PC-9 (cell line): Measurements from ENCODE around the gene ZNF580. TPM values are rescaled to one million over a fixed set of nuclear protein-coding genes. Genes with fewer than 3 reads are reported as not detected.
A peak's percentile ranks its signal among the peaks of the same experiment; 100 is the strongest.

Experiments used
- BruUV-seq: library from RNA; stranded (reverse); fragments of 400-500 nt; replicated peaks from 2 replicates; lab custom pipeline; 2021; lab: Mats Ljungman, UMichigan
- CTCF ChIA-PET: fragments of 300-600 bp; sonication (Branson Sonifier 250); formaldehyde crosslinking; loops from one replicate; lab custom pipeline; 2022; ENCODE audit warnings: antibody characterized with exemption; lab: Charles Lee
- POLR2A ChIA-PET: fragments of 300-600 bp; sonication (Branson Sonifier 250); formaldehyde crosslinking; loops from one replicate; lab custom pipeline; 2022; ENCODE audit warnings: antibody characterized with exemption; ENCODE audit not compliant: unreplicated experiment; lab: Charles Lee
- DNase-seq, 2 experiments: peaks; one replicate each; pipeline versions ENCODE4 v3.0.0 to v3.0.0-alpha.2; 2015 to 2022; ENCODE audit warnings: mixed read lengths in 1 of 2
- H2AFZ ChIP-seq: fragments of 200-600 bp; sonication (generic); 2 replicates; pipeline ENCODE4 v1.8.1; 2017; ENCODE audit warnings: antibody characterized with exemption
- H3F3A ChIP-seq: fragments of 200-600 bp; sonication (generic); 2 replicates; pipeline ENCODE4 v1.8.1; 2017; ENCODE audit warnings: antibody characterized with exemption, mild to moderate bottlenecking, low read depth; ENCODE audit not compliant: insufficient read depth
- H3K27ac ChIP-seq: fragments of 200-600 bp; sonication (generic); 2 replicates; pipeline ENCODE4 v1.6.1; 2016; ENCODE audit warnings: mixed run types
- H3K27me3 ChIP-seq: fragments of 200-600 bp; sonication (generic); 2 replicates; pipeline ENCODE4 v1.6.1; 2016; ENCODE audit warnings: low read depth, mixed run types; ENCODE audit not compliant: insufficient read depth
- H3K36me3 ChIP-seq: fragments of 200-600 bp; sonication (generic); 2 replicates; pipeline ENCODE4 v1.6.1; 2016; ENCODE audit warnings: low read depth, mixed run types
- H3K4me1 ChIP-seq: fragments of 200-600 bp; sonication (generic); replicated peaks from 2 replicates; pipeline ENCODE4 v1.6.1; 2016; ENCODE audit warnings: mixed run types; ENCODE audit not compliant: insufficient read depth
- H3K4me2 ChIP-seq: fragments of 200-600 bp; sonication (generic); 2 replicates; pipeline ENCODE4 v1.6.1; 2017; ENCODE audit warnings: mixed run types
- H3K4me3 ChIP-seq: fragments of 200-600 bp; sonication (generic); 2 replicates; pipeline ENCODE4 v1.6.1; 2016; ENCODE audit warnings: mixed run types
- H3K79me2 ChIP-seq: fragments of 200-600 bp; sonication (generic); 2 replicates; pipeline ENCODE4 v1.6.1; 2017; ENCODE audit warnings: low read depth, mixed run types
- H3K9me2 ChIP-seq: fragments of 200-600 bp; sonication (generic); 2 replicates; pipeline ENCODE4 v1.8.1; 2017; ENCODE audit warnings: mild to moderate bottlenecking; ENCODE audit not compliant: insufficient read depth
- H3K9me3 ChIP-seq: fragments of 200-600 bp; sonication (generic); 2 replicates; pipeline ENCODE4 v1.8.1; 2016; ENCODE audit warnings: low read depth; ENCODE audit not compliant: insufficient read depth
- H4K20me1 ChIP-seq: fragments of 200-600 bp; sonication (generic); 2 replicates; pipeline ENCODE4 v1.8.1; 2017; ENCODE audit not compliant: insufficient read depth
- CTCF ChIP-seq: fragments of 200-600 bp; sonication (generic); conservative IDR thresholded peaks from 2 replicates; pipeline ENCODE4 v1.6.1; 2017; ENCODE audit warnings: mixed run types, antibody characterized with exemption, mild to moderate bottlenecking, moderate library complexity
- EZH2 ChIP-seq: fragments of 200-600 bp; sonication (generic); IDR thresholded peaks from 2 replicates; pipeline ENCODE4 v1.8.0; 2017; ENCODE audit warnings: antibody characterized with exemption, low read depth
- intact Hi-C: fragments of 100-400 bp; cut with micrococcal nuclease; formaldehyde crosslinking; loops from one replicate; pipeline ENCODE4 v1.10.0; 2022; ENCODE audit not compliant: unreplicated experiment
- total RNA-seq: library from RNA; stranded (reverse); gene quantifications from 2 replicates; pipeline ENCODE4 v1.2.3, GENCODE V29; 2021

Gene ZNF580
- total RNA-seq, 1 experiment from 2014 or later: 56.6 TPM

GRCh38 chr19:55593096-55593772 lies 47.6 kb upstream of the ZNF580 start:
- POLR2A ChIA-PET: no interaction called here

GRCh38 chr19:55594996-55595545 lies 45.7 kb upstream of the ZNF580 start:
- CTCF ChIA-PET: no interaction called here
- H3K4me3 ChIP-seq: no peak overlapping the region
- POLR2A ChIA-PET: interaction anchor here (0.6 to 0.7 kb wide), 3 partner anchors 8 to 532 kb away, joined by 3 to 5 read pairs (median 4); partner anchors contain the start of gene RDH13
- peaks cover 29% of the 10 kb centered on the region for H3F3A ChIP-seq
- peak in 1 of 2 experiments; percentile 29 for DNase-seq
- H3K27me3 ChIP-seq: no peaks in the 10 kb centered on the region
- H4K20me1 ChIP-seq: no peaks in the 10 kb centered on the region
- peaks cover 4% of the 10 kb centered on the region; the same call in 1 of the 2 replicates for H3K36me3 ChIP-seq
- no peak overlapping the region for H3K4me2 ChIP-seq
- no peak overlapping the region for H2AFZ ChIP-seq
- H3K4me1 ChIP-seq: no peaks in the 10 kb centered on the region
- BruUV-seq: no TSS peak
- TF ChIP-seq CTCF (no peak), EZH2 (no peak)
- 0 out of 2 replicates have a peak, but pooled peaks cover 3% of the 10 kb centered on the region for H3K79me2 ChIP-seq
- no peak overlapping the region for H3K27ac ChIP-seq
- intact Hi-C loops: loop anchor here (5.0 kb wide), 1 partner anchor 428 kb away; the partner anchor contains the start of gene DNAAF3
- H3K9me2 ChIP-seq: no peaks in the 10 kb centered on the region
- H3K9me3 ChIP-seq: no peaks in the 10 kb centered on the region

More at GRCh38 chr19:55593096-55593772, 47.6 kb upstream of the ZNF580 start:
- TF ChIP-seq EZH2 (no peak), CTCF (no peak)
- Histone ChIP-seq H4K20me1 (no peaks in the 10 kb centered on the region), H3K4me1 (no peaks in the 10 kb centered on the region), H3K4me3 (no peak overlapping the region), H3K27me3 (no peaks in the 10 kb centered on the region), H3K27ac (no peak overlapping the region), H3K4me2 (no peak overlapping the region), H3K36me3 (peaks cover 4% of the 10 kb centered on the region; the same call in 1 of the 2 replicates), H3F3A (peaks cover 31% of the 10 kb centered on the region), H3K9me2 (no peaks in the 10 kb centered on the region), H3K9me3 (no peaks in the 10 kb centered on the region), H3K79me2 (0 out of 2 replicates have a peak, but pooled peaks cover 3% of the 10 kb centered on the region), H2AFZ (no peak overlapping the region)
- no peak for DNase-seq
- CTCF ChIA-PET: no interaction called here
- intact Hi-C loops: no loop called here
- no TSS peak for BruUV-seq

- Histone ChIP-seq H3K9me3 (no peaks in the 10 kb centered on the region), H3K9me2 (no peaks in the 10 kb centered on the region), H2AFZ (no peak overlapping the region), H3K4me1 (0 out of 2 replicates have a peak, but pooled peaks cover 6% of the 10 kb centered on the region), H3K27ac (no peak overlapping the region), H3F3A (peaks cover 24% of the 10 kb centered on the region; the same call in 1 of the 2 replicates), H4K20me1 (no peaks in the 10 kb centered on the region), H3K4me3 (no peak overlapping the region), H3K4me2 (no peak overlapping the region), H3K36me3 (peaks cover 4% of the 10 kb centered on the region; the same call in 1 of the 2 replicates), H3K27me3 (no peaks in the 10 kb centered on the region), H3K79me2 (peaks cover 11% of the 10 kb centered on the region)
- POLR2A ChIA-PET: no interaction called here
- CTCF ChIA-PET: no interaction called here
- no peak for TF ChIP-seq CTCF
- no peak for TF ChIP-seq EZH2
- intact Hi-C loops: loop anchor here (5.0 kb wide), 1 partner anchor 429 kb away; the partner anchor contains the start of gene DNAAF3
- peak in 1 of 2 experiments; percentile 11 for DNase-seq
- no TSS peak for BruUV-seq
Observed at GRCh38 chr19:55596304-55596703, 44.5 kb upstream of the ZNF580 start.
